ENCODE results near the gene POGLUT2. TPM values are rescaled to one million over a fixed set of nuclear protein-coding genes. Genes with fewer than 3 reads are reported as not detected.

Gene POGLUT2
- total and polyA plus RNA-seq, 2 experiments from 2014 or later, result 14.6 to 17.5 TPM

- peaks cover 14% of the 10 kb centered on the region for H3K4me1 Mint-ChIP-seq
- Histone ChIP-seq H3K36me3 (ENCODE audit: insufficient read depth) (no peaks in the 10 kb centered on the region), H3K79me2 (replicated peaks; ENCODE audit: insufficient read depth) (no peaks in the 10 kb centered on the region), H2AFZ (peak overlapping the region; percentile 96), H3K4me2 (0 out of 2 replicates have a peak overlapping the region, but pooled peaks have one; percentile 95), H3K4me1 (ENCODE audit: insufficient read depth) (no peaks in the 10 kb centered on the region; the same call in 1 of the 2 replicates), H4K20me1 (replicated peaks; ENCODE audit: insufficient read depth) (no peaks in the 10 kb centered on the region; the same call in 1 of the 2 replicates), H3K27ac (ENCODE audit: low read depth) (no peak overlapping the region), H3K27me3 (ENCODE audit: insufficient read depth) (peaks cover 30% of the 10 kb centered on the region), H3F3A (replicated peaks; ENCODE audit: low read depth) (no peaks in the 10 kb centered on the region), H3K9me2 (ENCODE audit: insufficient read depth) (no peaks in the 10 kb centered on the region), H3K4me3 (no peak overlapping the region)
- ATAC-seq (no peak), DNase-seq (ENCODE audit: low spot score) (peak; percentile 17)
- H3K9me3 Mint-ChIP-seq, result no peaks in the 10 kb centered on the region; the same call in 2 of the 3 replicates
- no peak overlapping the region for H3K27ac Mint-ChIP-seq
- no peak for TF ChIP-seq NANOG (IDR thresholded peaks at IDR 0.05; ENCODE audit: borderline replicate concordance)
- no peak for TF ChIP-seq STAT1 (IDR thresholded peaks at IDR 0.05; ENCODE audit: unreplicated experiment)
- no peak for TF ChIP-seq JUNB (IDR thresholded peaks at IDR 0.05; ENCODE audit: unreplicated experiment)
- TF ChIP-seq CREB1 (CRISPR knock-in tag; IDR thresholded peaks at IDR 0.05; ENCODE audit: low read depth), result no peak
- TF ChIP-seq ZNF114 (CRISPR knock-in tag; IDR thresholded peaks at IDR 0.05), result no peak
- TF ChIP-seq CTCF (conservative IDR thresholded peaks at IDR 0.05; ENCODE audit: low read depth in 2 of 2), result no peak
- no peak for TF ChIP-seq EZH2phosphoT487 (IDR thresholded peaks at IDR 0.05; ENCODE audit: unreplicated experiment)
- TF ChIP-seq REST (IDR thresholded peaks at IDR 0.05; ENCODE audit: unreplicated experiment), result no peak
- no peak for TF ChIP-seq POLR2AphosphoS5 (IDR thresholded peaks at IDR 0.05; ENCODE audit: low read depth)
- TF ChIP-seq ZNF331 (CRISPR knock-in tag; IDR thresholded peaks at IDR 0.05; ENCODE audit: low read depth), result no peak
- TF ChIP-seq ETS1 (IDR thresholded peaks at IDR 0.05), result no peak
- no peak for TF ChIP-seq EZH2 (IDR thresholded peaks at IDR 0.05; ENCODE audit: low read depth, unreplicated experiment)
- TF ChIP-seq ZNF462 (CRISPR knock-in tag; IDR thresholded peaks at IDR 0.05), result no peak
- H3K4me3 Mint-ChIP-seq, result peak overlapping the region; percentile 87
- peaks cover 19% of the 10 kb centered on the region for H3K27me3 Mint-ChIP-seq (ENCODE audit: insufficient read depth, low read depth, poor library complexity)
- H3K36me3 Mint-ChIP-seq (ENCODE audit: low read depth), result peaks cover 6% of the 10 kb centered on the region
Measured at GRCh38 chr13:102774591-102775520, 23.9 kb downstream of the POGLUT2 start.

Data from GM23338 (cell line).